K562 (cell line): ENCODE results near the gene LILRB3. TPM values are rescaled to one million over a fixed set of nuclear protein-coding genes. Genes with fewer than 3 reads are reported as not detected.

Experiments used
- CBFB ChIP-seq: sonication (generic); formaldehyde crosslinking; IDR thresholded peaks from 2 replicates; pipeline ENCODE4 v1.4.0; 2020; ENCODE audit warnings: mild to moderate bottlenecking, missing genetic modification reagents
- CREB3L1 ChIP-seq: fragments of 450-650 bp; IDR thresholded peaks from 2 replicates; pipeline ENCODE4 v1.6.1; 2014; ENCODE audit warnings: low read depth, mild to moderate bottlenecking, moderate library complexity, borderline replicate concordance
- ERF ChIP-seq: fragments of 450-650 bp; formaldehyde crosslinking; IDR thresholded peaks from 2 replicates; pipeline ENCODE4 v1.4.0; 2020; ENCODE audit warnings: mild to moderate bottlenecking, mixed read lengths
- FOXP4 ChIP-seq: sonication (generic); formaldehyde crosslinking; IDR thresholded peaks from 2 replicates; pipeline ENCODE4 v1.8.0; 2022; ENCODE audit warnings: mild to moderate bottlenecking, missing genetic modification reagents, borderline replicate concordance
- NONO ChIP-seq, 2 experiments: fragments of 200-400 bp in 1 of 2; fragments of 450-650 bp in 1 of 2; formaldehyde crosslinking in 1 of 2; IDR thresholded peaks; 2 replicates each; pipeline ENCODE4 v1.6.1; 2017; ENCODE audit warnings: low read depth in 2 of 2, mild to moderate bottlenecking in 2 of 2, moderate library complexity in 2 of 2, low read length in 1 of 2
- NR2C2 ChIP-seq, 2 experiments: fragments of 200-800 bp in 1 of 2; sonication (Bioruptor generic) in 1 of 2; sonication (generic) in 1 of 2; formaldehyde crosslinking in 1 of 2; IDR thresholded peaks; 2 replicates each; pipeline versions ENCODE4 v1.6.1 to v1.8.0; 2016 to 2022; ENCODE audit warnings: mild to moderate bottlenecking in 1 of 2, missing compliant biosample characterization in 1 of 2, missing genetic modification characterization in 1 of 2, missing genetic modification reagents in 1 of 2
- PHF20 ChIP-seq: fragments of 450-650 bp; IDR thresholded peaks from 2 replicates; pipeline ENCODE4 v1.6.1; 2018; ENCODE audit not compliant: partially characterized antibody
- REST ChIP-seq, 2 experiments: fragments of 450-650 bp; formaldehyde crosslinking in 1 of 2; IDR thresholded peaks; 2 replicates each; pipeline versions ENCODE4 v1.4.0 to v1.6.1; 2014 to 2020; ENCODE audit warnings: mild to moderate bottlenecking in 2 of 2, borderline replicate concordance in 1 of 2, low read depth in 1 of 2
- TGIF2 ChIP-seq: sonication (generic); formaldehyde crosslinking; IDR thresholded peaks from 2 replicates; pipeline ENCODE4 v1.8.1; 2022; ENCODE audit warnings: mild to moderate bottlenecking, missing genetic modification reagents, moderate library complexity
- ZFX ChIP-seq: sonication (generic); formaldehyde crosslinking; IDR thresholded peaks from 2 replicates; pipeline ENCODE4 v1.8.0; 2022; ENCODE audit warnings: mild to moderate bottlenecking, missing genetic modification reagents, moderate library complexity
- ZNF133 ChIP-seq: fragments of 250-450 bp; sonication (Bioruptor Pico); IDR thresholded peaks from 2 replicates; pipeline ENCODE4 v1.4.0; 2020; ENCODE audit warnings: mild to moderate bottlenecking
- ZNF75A ChIP-seq: fragments of 450-650 bp; formaldehyde crosslinking; IDR thresholded peaks from 2 replicates; pipeline ENCODE4 v1.4.0; 2020; ENCODE audit warnings: mild to moderate bottlenecking
- ZNF76 ChIP-seq: fragments of 250-450 bp; sonication (Bioruptor Pico); IDR thresholded peaks from 2 replicates; pipeline ENCODE4 v1.4.0; 2020; ENCODE audit warnings: mild to moderate bottlenecking, moderate library complexity, borderline replicate concordance
- polyA plus RNA-seq, 8 experiments: library from polyadenylated mRNA; depleted of rRNA in 4 of 8; stranded (reverse) in 5 of 8; unstranded in 3 of 8; fragments of >200 nt; fragmentation: Nextera tagmentation in 2 of 8; fragmentation: Illumina TruSeq in 1 of 8; extraction: Ambion mirVana in 2 of 8; extraction: Trizol in 1 of 8; gene quantifications; 2 replicates each; pipeline versions ENCODE4 v1.2.1 to v1.2.3, GENCODE V29; 2011 to 2014; ENCODE audit warnings: inconsistent platforms in 1 of 8, missing spikeins in 1 of 8
- total RNA-seq, 7 experiments: library from RNA; depleted of rRNA in 6 of 7; stranded (reverse); fragments of >200 nt in 6 of 7; fragmentation: Illumina TruSeq in 2 of 7; extraction: Trizol in 2 of 7; gene quantifications; 2 replicates each; pipeline versions ENCODE4 v1.2.1 to v1.2.3, GENCODE V29; 2011 to 2021; ENCODE audit warnings: low replicate concordance in 1 of 7

Gene LILRB3
- total and polyA plus RNA-seq, 9 of the 15 experiments (the other 6 are each of a cell fraction or from before 2014, with no cell fraction given): 0.01 to 0.09 TPM; not detected in 7

GRCh38 chr19:54191011-54191810, 31.6 kb downstream of the LILRB3 start, which contains the start of gene TSEN34 (continued):
- TF ChIP-seq FOXP4 (CRISPR knock-in tag): peak; percentile 32; the same call in 1 of the 2 replicates
- TF ChIP-seq CBFB (CRISPR knock-in tag): peak; percentile 71; the same call in 1 of the 2 replicates
- TF ChIP-seq CREB3L1: no peak
- TF ChIP-seq ZNF76 (CRISPR knock-in tag): 0 out of 2 replicates have a peak, but pooled peaks have one; percentile 27
- peak; percentile 94 for TF ChIP-seq ZFX (CRISPR knock-in tag)
- peak; percentile 47 for TF ChIP-seq PHF20
- TF ChIP-seq REST (IDR thresholded peaks at IDR 0.05; ENCODE audit: borderline replicate concordance): peak; percentile 6; the same call in 1 of the 2 replicates
- no peak for TF ChIP-seq REST (CRISPR knock-in tag; IDR thresholded peaks at IDR 0.05; ENCODE audit: low read depth)
- TF ChIP-seq ZNF75A (CRISPR knock-in tag): peak; percentile 52; the same call in 1 of the 2 replicates
- no peak for TF ChIP-seq ZNF133
- TF ChIP-seq TGIF2 (CRISPR knock-in tag): peak; percentile 68; the same call in 1 of the 2 replicates
- TF ChIP-seq NONO (IDR thresholded peaks at IDR 0.05; ENCODE audit: low read depth in 2 of 2, low read length in 1 of 2): peak in 1 of 2 experiments; percentile 79; a peak in 1 of 4 replicates
- 0 out of 2 replicates have a peak, but pooled peaks have one; percentile 38 for TF ChIP-seq NR2C2 (CRISPR knock-in tag; IDR thresholded peaks at IDR 0.05)
- no peak for TF ChIP-seq NR2C2 (tag; IDR thresholded peaks at IDR 0.05)
- 0 out of 2 replicates have a peak, but pooled peaks have one; percentile 39 for TF ChIP-seq ERF (CRISPR knock-in tag)
